ENCODE measurements around the gene ADAMTSL2.

DNA sequence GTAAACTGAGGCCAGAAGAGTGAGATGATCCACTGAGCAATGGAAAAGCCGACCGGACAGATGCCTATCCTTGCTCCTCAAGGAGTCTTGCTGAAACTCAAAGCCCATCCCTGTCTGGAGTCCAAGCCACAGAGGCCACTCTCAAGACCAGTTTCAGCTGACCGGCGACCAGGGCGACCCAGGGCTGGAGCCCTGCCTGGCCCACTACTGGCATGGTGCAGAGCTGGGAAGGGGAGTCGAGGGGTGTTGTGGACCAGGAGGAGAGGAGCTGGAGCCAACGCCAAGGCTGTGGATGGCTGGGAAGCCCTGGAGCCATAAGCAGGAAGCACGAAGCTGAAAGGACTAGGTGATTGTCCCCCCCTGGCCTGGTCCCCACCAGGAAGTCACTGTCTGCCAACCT lies 52.5 kb downstream of the ADAMTSL2 start:
- TF ChIP-seq, protein P1, sequence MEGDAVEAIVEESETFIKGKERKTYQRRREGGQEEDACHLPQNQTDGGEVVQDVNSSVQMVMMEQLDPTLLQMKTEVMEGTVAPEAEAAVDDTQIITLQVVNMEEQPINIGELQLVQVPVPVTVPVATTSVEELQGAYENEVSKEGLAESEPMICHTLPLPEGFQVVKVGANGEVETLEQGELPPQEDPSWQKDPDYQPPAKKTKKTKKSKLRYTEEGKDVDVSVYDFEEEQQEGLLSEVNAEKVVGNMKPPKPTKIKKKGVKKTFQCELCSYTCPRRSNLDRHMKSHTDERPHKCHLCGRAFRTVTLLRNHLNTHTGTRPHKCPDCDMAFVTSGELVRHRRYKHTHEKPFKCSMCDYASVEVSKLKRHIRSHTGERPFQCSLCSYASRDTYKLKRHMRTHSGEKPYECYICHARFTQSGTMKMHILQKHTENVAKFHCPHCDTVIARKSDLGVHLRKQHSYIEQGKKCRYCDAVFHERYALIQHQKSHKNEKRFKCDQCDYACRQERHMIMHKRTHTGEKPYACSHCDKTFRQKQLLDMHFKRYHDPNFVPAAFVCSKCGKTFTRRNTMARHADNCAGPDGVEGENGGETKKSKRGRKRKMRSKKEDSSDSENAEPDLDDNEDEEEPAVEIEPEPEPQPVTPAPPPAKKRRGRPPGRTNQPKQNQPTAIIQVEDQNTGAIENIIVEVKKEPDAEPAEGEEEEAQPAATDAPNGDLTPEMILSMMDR (IDR thresholded peaks at IDR 0.05; ENCODE audit: insufficient read depth, low read length, poor library complexity, severe bottlenecking), result no peak
- TF ChIP-seq EZH2phosphoT487 (conservative IDR thresholded peaks at IDR 0.05; ENCODE audit: low read length), result no peak
